SK-N-MC (cell line): ENCODE measurements around the gene SIX5.

Experiments
- EZH2 ChIP-seq: fragments of 200-600 bp; sonication (generic); IDR thresholded peaks from one replicate; pipeline ENCODE4 v1.6.1; 2017; ENCODE audit warnings: antibody characterized with exemption
- POLR2AphosphoS5 ChIP-seq: IDR thresholded peaks from 2 replicates; pipeline ENCODE4 v1.6.1; 2012; ENCODE audit warnings: mild to moderate bottlenecking, low read depth, low read length, borderline replicate concordance

- TF ChIP-seq POLR2AphosphoS5 (peak; percentile 75; the same call in 1 of the 2 replicates), EZH2 (no peak)
Measured at GRCh38 chr19:45770192-45771101, 1.4 kb upstream of the SIX5 start.
